BLaER1 treated with 17β-estradiol and CSF1 and Interleukin-3, amounts not matched to agents 10 nM and 100 nM (cell line): Measurements from ENCODE around the gene CCIN.

Experiments used
- H3K27ac ChIP-seq, 11 experiments: shearing (Covaris generic); formaldehyde crosslinking; 2 replicates each; pipeline ENCODE4 v1.8.1; 2022
- H3K27me3 ChIP-seq, 11 experiments: shearing (Covaris generic); formaldehyde crosslinking; 2 replicates each; pipeline ENCODE4 v1.8.1; 2022
- H3K36me3 ChIP-seq, 11 experiments: shearing (Covaris generic); formaldehyde crosslinking; 2 replicates each; pipeline ENCODE4 v1.8.1; 2022
- H3K4me1 ChIP-seq, 10 experiments: shearing (Covaris generic); formaldehyde crosslinking; 2 replicates each; pipeline ENCODE4 v1.8.1; 2022
- H3K4me2 ChIP-seq, 11 experiments: shearing (Covaris generic); formaldehyde crosslinking; 2 replicates each; pipeline ENCODE4 v1.8.1; 2022
- H3K4me3 ChIP-seq, 10 experiments: shearing (Covaris generic); formaldehyde crosslinking; 2 replicates each; pipeline ENCODE4 v1.8.1; 2022
- H3K9ac ChIP-seq, 11 experiments: shearing (Covaris generic); formaldehyde crosslinking; 2 replicates each; pipeline ENCODE4 v1.8.1; 2022
- H3K9me3 ChIP-seq, 11 experiments: shearing (Covaris generic); formaldehyde crosslinking; replicated peaks in 1 of 11; 2 replicates each; pipeline ENCODE4 v1.8.1; 2022
- H4K20me1 ChIP-seq, 11 experiments: shearing (Covaris generic); formaldehyde crosslinking; 2 replicates each; pipeline ENCODE4 v1.8.1; 2022
- Cebpa-rat ChIP-seq, 11 experiments: shearing (Covaris generic); IDR thresholded peaks; 2 replicates each; pipeline ENCODE4 v1.8.1; 2022

Gene CCIN

DNA sequence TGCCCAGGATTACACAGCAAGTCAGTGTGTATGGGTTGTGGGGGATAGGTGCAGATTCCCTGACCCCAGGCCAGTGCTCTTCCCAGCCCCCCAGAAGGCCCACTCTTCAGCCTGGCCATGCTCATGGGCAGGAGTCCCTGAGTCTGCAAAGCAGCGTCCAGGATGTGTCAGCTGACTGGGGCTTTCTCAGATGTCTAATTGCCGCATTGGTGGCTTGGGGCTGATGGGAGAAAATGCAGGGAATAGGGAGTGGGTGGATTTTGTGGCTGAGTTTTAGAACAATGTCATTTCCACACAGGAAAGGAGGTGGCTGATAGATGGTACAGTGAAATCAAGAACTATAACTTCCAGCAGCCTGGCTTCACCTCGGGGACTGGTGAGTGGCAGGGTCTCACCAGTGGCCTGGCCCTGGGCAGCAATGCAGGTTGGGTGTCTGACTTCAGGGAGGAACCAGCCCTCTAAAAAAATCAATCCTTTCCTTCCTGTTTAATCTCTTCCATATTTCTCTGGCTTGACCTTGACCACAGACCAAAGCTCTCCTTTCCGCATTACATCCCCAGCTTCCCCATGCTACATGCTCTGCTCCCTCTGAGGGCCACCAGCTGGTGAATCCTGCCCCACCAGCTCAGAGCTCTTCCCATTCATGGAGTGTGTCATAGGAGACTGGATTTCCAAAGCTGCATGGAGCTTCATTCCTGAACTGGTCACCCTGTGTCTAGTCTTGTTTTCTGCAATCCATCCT lies 18.4 kb upstream of the CCIN start:
- TF ChIP-seq Cebpa-rat (IDR thresholded peaks at IDR 0.05) = no peak
- Histone ChIP-seq H3K27ac (peak overlapping the region; percentile 83 to 95 (median 92)), H3K4me3 (peak overlapping the region in 7 of 10 experiments; percentile 25 to 62 (median 50); a peak in 12 of 20 replicates), H3K27me3 (no peaks in the 10 kb centered on the region), H3K4me1 (peaks cover 78 to 100% (median 91%) of the 10 kb centered on the region in 10 experiments), H4K20me1 (peaks cover 0 to 6% (median 0%) of the 10 kb centered on the region in 11 experiments; a peak in 1 of 22 replicates), H3K4me2 (peak overlapping the region; percentile 87 to 99 (median 95)), H3K9ac (peak overlapping the region; percentile 69 to 83 (median 80)), H3K9me3 (peaks cover 3 to 7% (median 4%) of the 10 kb centered on the region in 11 experiments; a peak in 18 of 22 replicates), H3K36me3 (peaks cover 2 to 39% (median 18%) of the 10 kb centered on the region in 11 experiments; a peak in 20 of 22 replicates)

DNA sequence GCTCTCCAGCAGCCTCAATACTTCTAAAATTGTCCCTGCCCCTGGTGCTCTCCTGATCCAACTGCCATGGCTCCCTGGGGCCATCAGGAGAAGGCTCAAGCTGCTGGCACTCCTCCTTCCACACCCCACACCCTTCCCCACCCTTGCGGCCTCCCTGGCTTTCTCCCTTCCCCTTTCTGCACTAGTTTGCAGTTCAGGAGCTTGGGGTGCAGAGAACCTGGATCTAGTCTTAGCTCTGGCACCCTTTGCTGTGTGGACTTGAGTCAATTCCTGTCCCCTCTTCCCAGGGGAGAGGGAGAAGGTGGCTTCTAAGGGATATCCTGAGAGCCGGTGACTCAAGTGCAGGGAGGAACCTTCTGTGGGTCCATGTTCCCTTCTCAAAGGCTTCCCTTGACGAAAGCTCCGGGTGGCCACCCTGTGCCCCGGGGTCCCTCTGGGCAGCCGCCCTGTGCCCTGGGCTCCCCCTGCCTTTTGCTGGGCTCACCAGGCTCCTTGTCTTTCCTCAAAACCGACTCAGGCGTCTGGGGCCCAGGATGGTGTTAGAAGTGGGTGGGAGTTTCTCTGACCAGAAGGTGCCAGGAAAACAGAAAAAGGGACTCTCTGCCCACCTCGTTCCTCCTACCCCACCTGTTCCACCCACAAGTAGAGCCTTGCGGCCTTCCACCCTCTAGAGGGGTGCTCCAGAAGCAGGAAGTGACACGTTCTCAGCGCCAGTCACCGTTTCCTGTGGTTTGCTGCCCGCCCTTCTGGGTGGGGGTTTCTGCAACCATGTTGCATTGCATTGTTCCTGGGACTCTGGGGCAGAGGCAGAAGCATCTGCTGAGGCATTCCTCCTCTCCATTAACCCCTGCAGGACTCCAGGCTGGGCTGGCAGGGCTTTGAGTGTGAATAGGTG lies 17.6 kb upstream of the CCIN start:
- H3K36me3 ChIP-seq = peaks cover 2 to 40% (median 18%) of the 10 kb centered on the region in 11 experiments; a peak in 20 of 22 replicates
- H3K9ac ChIP-seq = peak overlapping the region; percentile 69 to 83 (median 80)
- peak overlapping the region; percentile 16 to 62 (median 34); a peak in 16 of 20 replicates for H3K4me3 ChIP-seq
- H4K20me1 ChIP-seq = peaks cover 0 to 6% (median 0%) of the 10 kb centered on the region in 11 experiments; a peak in 1 of 22 replicates
- H3K9me3 ChIP-seq = peaks cover 3 to 9% (median 7%) of the 10 kb centered on the region in 11 experiments; a peak in 20 of 22 replicates
- no peaks in the 10 kb centered on the region for H3K27me3 ChIP-seq
- H3K4me1 ChIP-seq = peaks cover 78 to 99% (median 92%) of the 10 kb centered on the region in 10 experiments
- H3K27ac ChIP-seq = peak overlapping the region; percentile 83 to 95 (median 92)
- peak overlapping the region; percentile 87 to 99 (median 95) for H3K4me2 ChIP-seq
- TF ChIP-seq Cebpa-rat (IDR thresholded peaks at IDR 0.05) = peak in 6 of 11 experiments; percentile 25 to 88 (median 66); a peak in 8 of 22 replicates

DNA sequence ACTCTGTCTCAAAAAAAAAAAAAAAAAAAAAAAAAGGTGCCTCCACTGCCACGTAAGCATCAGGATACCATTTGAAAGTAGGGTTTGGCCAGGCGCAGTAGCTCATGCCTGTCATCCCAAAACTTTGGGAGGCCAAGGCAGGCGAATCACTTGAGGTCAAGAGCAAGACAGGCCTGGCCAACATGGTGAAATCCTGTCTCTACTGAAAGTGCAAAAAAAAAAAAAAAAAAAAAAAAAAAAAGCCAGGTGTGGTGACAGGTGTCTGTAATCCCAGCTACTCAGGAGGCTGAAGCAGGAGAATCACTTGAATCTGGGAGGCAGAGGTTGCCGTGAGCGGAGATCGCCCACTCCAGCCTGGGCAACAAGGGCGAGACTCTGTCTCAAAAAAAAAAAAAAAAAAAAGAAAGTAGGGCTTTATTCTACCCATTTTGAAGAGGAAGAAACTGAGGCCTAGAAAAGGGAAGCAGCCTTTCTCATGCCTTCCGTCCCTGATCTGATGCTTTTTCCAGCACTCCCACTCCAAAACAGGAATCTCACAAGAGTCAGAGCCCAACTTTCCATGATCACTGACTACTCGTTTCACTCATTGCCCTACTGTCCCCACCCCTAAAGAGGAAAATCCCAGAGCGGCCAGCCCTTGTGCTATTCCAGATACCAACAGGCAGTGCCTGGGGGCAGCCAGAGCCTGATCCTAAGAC lies 16.3 kb upstream of the CCIN start:
- peak overlapping the region; percentile 46 to 83 (median 80); a peak in 19 of 22 replicates for H3K9ac ChIP-seq
- H3K4me3 ChIP-seq = no peak overlapping the region

DNA sequence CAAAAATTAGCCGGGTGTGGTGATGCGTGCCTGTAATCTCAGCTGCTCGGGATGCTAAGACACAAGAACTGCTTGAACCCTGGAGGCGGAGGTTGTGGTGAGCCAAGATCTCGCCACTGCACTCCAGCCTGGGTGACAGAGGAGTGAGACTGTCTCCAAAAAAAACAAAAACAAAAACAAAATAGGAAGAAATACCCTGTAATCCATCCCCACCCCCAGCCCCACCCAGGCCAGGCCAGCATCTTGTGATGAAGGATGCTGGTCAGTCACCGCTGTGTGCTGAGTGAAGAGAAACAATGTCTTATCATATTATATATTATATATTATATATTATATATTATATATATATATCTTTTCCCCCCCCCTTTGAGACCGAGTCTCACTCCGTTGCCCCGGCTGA lies 15.4 kb upstream of the CCIN start:
- Histone ChIP-seq H3K4me3 (0 out of 20 replicates have a peak overlapping the region, but pooled peaks of 2 of the 10 experiments have one; percentile 14 to 32), H3K4me2 (peak overlapping the region; percentile 87 to 99 (median 95)), H3K27me3 (no peaks in the 10 kb centered on the region), H3K9ac (peak overlapping the region; percentile 51 to 83 (median 80); a peak in 21 of 22 replicates), H3K9me3 (peaks cover 8 to 23% (median 19%) of the 10 kb centered on the region in 11 experiments; a peak in 20 of 22 replicates), H3K36me3 (peaks cover 5 to 37% (median 23%) of the 10 kb centered on the region in 11 experiments; a peak in 20 of 22 replicates), H3K27ac (peak overlapping the region; percentile 83 to 95 (median 92); a peak in 21 of 22 replicates), H3K4me1 (peaks cover 68 to 93% (median 84%) of the 10 kb centered on the region in 10 experiments), H4K20me1 (no peaks in the 10 kb centered on the region)
- no peak for TF ChIP-seq Cebpa-rat (IDR thresholded peaks at IDR 0.05)

More for the DNA sequence above, 16.3 kb upstream of the CCIN start:
- peaks cover 5 to 39% (median 22%) of the 10 kb centered on the region in 11 experiments; a peak in 20 of 22 replicates for H3K36me3 ChIP-seq
- no peaks in the 10 kb centered on the region for H3K27me3 ChIP-seq
- peaks cover 76 to 93% (median 85%) of the 10 kb centered on the region in 10 experiments for H3K4me1 ChIP-seq
- peak overlapping the region; percentile 87 to 99 (median 95) for H3K4me2 ChIP-seq
- TF ChIP-seq Cebpa-rat (IDR thresholded peaks at IDR 0.05) = no peak
- no peaks in the 10 kb centered on the region for H4K20me1 ChIP-seq
- peaks cover 8 to 22% (median 19%) of the 10 kb centered on the region in 11 experiments; a peak in 20 of 22 replicates for H3K9me3 ChIP-seq
- H3K27ac ChIP-seq = peak overlapping the region; percentile 83 to 95 (median 92); a peak in 21 of 22 replicates

DNA sequence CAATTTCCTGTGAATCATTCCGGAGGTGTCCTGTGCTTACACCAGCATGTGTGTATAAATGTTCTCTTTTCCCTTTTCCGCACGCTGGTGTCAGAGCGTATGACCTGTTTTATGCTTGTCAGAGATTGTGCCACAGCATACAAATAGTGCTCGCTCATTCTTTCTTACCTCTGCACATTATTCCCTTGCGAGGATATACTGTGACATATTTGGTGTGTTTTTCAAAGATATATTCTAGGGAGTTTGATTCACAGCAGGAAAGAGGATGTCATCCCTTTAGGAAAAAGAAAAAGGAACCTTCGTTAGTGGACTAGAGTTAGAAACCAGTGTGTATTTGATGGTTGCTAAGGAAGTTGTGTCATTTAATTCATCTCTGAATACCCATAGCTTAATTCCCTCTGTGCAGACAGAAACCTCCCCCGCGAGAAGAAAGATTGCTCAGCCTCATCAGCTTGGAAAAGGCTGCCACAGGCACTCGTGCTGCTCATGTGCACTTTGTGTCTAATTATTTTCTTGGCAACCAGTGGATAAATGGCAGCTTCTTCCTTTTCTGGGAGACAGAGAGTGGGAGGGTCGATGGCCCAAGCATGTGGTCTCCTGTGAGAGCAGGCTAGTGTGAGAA lies 14.7 kb upstream of the CCIN start:
- H3K27me3 ChIP-seq = no peaks in the 10 kb centered on the region
- no peaks in the 10 kb centered on the region for H4K20me1 ChIP-seq
- H3K36me3 ChIP-seq = peaks cover 7 to 40% (median 23%) of the 10 kb centered on the region in 11 experiments; a peak in 20 of 22 replicates
- H3K27ac ChIP-seq = peak overlapping the region; percentile 83 to 95 (median 92)
- H3K9me3 ChIP-seq = peaks cover 8 to 23% (median 19%) of the 10 kb centered on the region in 11 experiments; a peak in 20 of 22 replicates
- TF ChIP-seq Cebpa-rat (IDR thresholded peaks at IDR 0.05) = no peak
- peaks cover 61 to 90% (median 79%) of the 10 kb centered on the region in 10 experiments for H3K4me1 ChIP-seq
- peak overlapping the region; percentile 51 to 83 (median 80) for H3K9ac ChIP-seq
- peak overlapping the region in 5 of 10 experiments; percentile 14 to 50 (median 32); a peak in 6 of 20 replicates for H3K4me3 ChIP-seq
- peak overlapping the region; percentile 71 to 99 (median 94) for H3K4me2 ChIP-seq

DNA sequence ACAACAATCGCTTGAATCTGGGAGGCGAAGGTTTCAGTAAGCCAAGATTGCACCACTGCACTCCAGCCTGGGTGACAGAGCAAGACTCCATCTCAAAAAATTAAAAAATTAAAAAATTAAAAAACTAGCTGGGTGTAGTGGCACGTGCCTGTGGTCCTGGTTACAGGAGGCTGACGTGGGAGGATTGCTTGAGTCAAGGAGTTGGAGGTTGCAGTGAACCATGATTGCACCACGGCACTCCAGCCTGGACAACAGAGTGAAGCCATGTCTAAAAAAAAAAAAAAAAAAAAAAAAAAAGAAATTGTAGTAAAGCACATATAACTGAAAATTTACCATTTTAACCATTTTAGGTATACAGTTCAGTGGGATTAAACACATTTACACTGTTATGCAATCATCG lies 13.1 kb upstream of the CCIN start:
- H3K9me3 ChIP-seq = peaks cover 8 to 23% (median 19%) of the 10 kb centered on the region in 11 experiments; a peak in 20 of 22 replicates
- H3K27me3 ChIP-seq = no peaks in the 10 kb centered on the region
- peaks cover 10 to 47% (median 25%) of the 10 kb centered on the region in 11 experiments; a peak in 20 of 22 replicates for H3K36me3 ChIP-seq
- H3K4me1 ChIP-seq = peaks cover 44 to 84% (median 62%) of the 10 kb centered on the region in 10 experiments
- H3K4me2 ChIP-seq = peak overlapping the region in 7 of 11 experiments; percentile 71 to 99 (median 95); a peak in 9 of 22 replicates
- TF ChIP-seq Cebpa-rat (IDR thresholded peaks at IDR 0.05) = no peak
- H3K27ac ChIP-seq = peak overlapping the region in 5 of 11 experiments; percentile 84 to 95 (median 92); a peak in 6 of 22 replicates
- H4K20me1 ChIP-seq = no peaks in the 10 kb centered on the region
- peak overlapping the region in 1 of 10 experiments; percentile 23; a peak in 1 of 20 replicates for H3K4me3 ChIP-seq
- 0 out of 22 replicates have a peak overlapping the region, but pooled peaks of 1 of the 11 experiments have one; percentile 80 for H3K9ac ChIP-seq

DNA sequence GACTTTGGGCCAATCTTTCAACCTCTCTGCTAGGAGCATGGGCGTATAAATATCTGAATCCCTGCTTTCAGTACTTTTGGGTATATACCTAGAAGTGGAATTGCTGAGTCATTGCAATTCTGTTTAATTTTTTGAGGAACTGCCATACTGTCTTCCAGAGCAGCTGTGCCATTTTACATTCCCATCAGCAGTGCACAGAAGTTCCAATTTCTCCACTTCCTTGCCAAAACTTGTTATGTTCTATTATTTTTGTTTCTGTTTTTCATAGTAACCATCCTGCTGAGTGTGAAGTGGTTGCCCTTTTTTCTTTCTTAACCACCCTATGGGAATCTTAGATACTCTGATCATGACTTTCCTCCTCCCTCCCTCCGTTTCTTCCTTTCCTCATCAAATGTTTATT lies 11.1 kb upstream of the CCIN start:
- no peak for TF ChIP-seq Cebpa-rat (IDR thresholded peaks at IDR 0.05)
- peaks cover 8 to 23% (median 19%) of the 10 kb centered on the region in 11 experiments; a peak in 20 of 22 replicates for H3K9me3 ChIP-seq

More for the DNA sequence above, 11.1 kb upstream of the CCIN start:
- Histone ChIP-seq H3K4me1 (peaks cover 29 to 67% (median 46%) of the 10 kb centered on the region in 10 experiments), H3K9ac (0 out of 22 replicates have a peak overlapping the region, but pooled peaks of 1 of the 11 experiments have one; percentile 17), H3K36me3 (peaks cover 16 to 61% (median 25%) of the 10 kb centered on the region in 11 experiments; a peak in 20 of 22 replicates), H3K4me2 (peak overlapping the region in 7 of 11 experiments; percentile 12 to 68 (median 55); a peak in 12 of 22 replicates), H3K4me3 (no peak overlapping the region), H4K20me1 (no peaks in the 10 kb centered on the region), H3K27me3 (no peaks in the 10 kb centered on the region), H3K27ac (peak overlapping the region in 10 of 11 experiments; percentile 9 to 70 (median 51); a peak in 17 of 22 replicates)
